Posterior vena cava (tissue), 2 donors: ENCODE results near the gene ZC3H7B. TPM values are rescaled to one million over a fixed set of nuclear protein-coding genes. Genes with fewer than 3 reads are reported as not detected.
"Not testable (repeated sequence)": the region's sequence is repeated elsewhere in the genome, so short reads cannot be mapped to it uniquely, and the experiment has no call there.

Experiments
- DNase-seq: peaks from one replicate; pipeline ENCODE4 v3.0.0-alpha.2; 2020; ENCODE audit warnings: low spot score
- intact Hi-C, 2 donors: fragments of 100-400 bp; cut with DNase I; formaldehyde crosslinking; loops; one replicate each; pipeline versions ENCODE4 v1.14.1 to v1.14.2; 2022 to 2023
- total RNA-seq, 2 donors: library from RNA; stranded (reverse); fragmentation: NEBNext Ultra II Directional; extraction: Animal tissue kit (Norgen Biotek cat#: 25700); gene quantifications; one replicate each; pipeline ENCODE4 v1.2.1, GENCODE V29; 2021
- donor health status: DM: yes; HTN: yes; CAD: no.
- donor health status: DM: yes; HTN: yes; CAD: no.

ZC3H7B gene
- total RNA-seq, 2 donors from 2014 or later = 36.1 to 41.7 TPM

- intact Hi-C loops = no loop called here
- DNase-seq = no peak
Observed at GRCh38 chr22:41284465-41284864, 16.9 kb upstream of the ZC3H7B start.

- peak; percentile 90 for DNase-seq
- intact Hi-C loops = no loop called here
Observed at GRCh38 chr22:41285441-41285819, 15.9 kb upstream of the ZC3H7B start.

GRCh38 chr22:41285820-41286638 is 15.3 kb upstream of the ZC3H7B start, which contains the start of gene RANGAP1:
TSS of gene RANGAP1 (minus strand) at chr22:41286187. CDS start at chr22:41281044, 5,143 bp downstream.
- intact Hi-C loops = no loop called here
- peak; percentile 100 for DNase-seq

- intact Hi-C loops = no loop called here
- no peak for DNase-seq
Observed at GRCh38 chr22:41286639-41287091, 14.7 kb upstream of the ZC3H7B start.

GRCh38 chr22:41288245-41288946 is 12.9 kb upstream of the ZC3H7B start:
- DNase-seq = no peak
- intact Hi-C loops = no loop called here

GRCh38 chr22:41289671-41290070 is 11.7 kb upstream of the ZC3H7B start:
- intact Hi-C loops = no loop called here
- no peak for DNase-seq

GRCh38 chr22:41290262-41291221 is 10.8 kb upstream of the ZC3H7B start:
- no peak for DNase-seq
- intact Hi-C loops = no loop called here

GRCh38 chr22:41294816-41295215 is 6.5 kb upstream of the ZC3H7B start:
- DNase-seq, intact Hi-C loops: not testable (repeated sequence)

GRCh38 chr22:41296826-41297667 is 4.3 kb upstream of the ZC3H7B start:
- intact Hi-C loops = no loop called here

GRCh38 chr22:41300661-41301060 is 664 bp upstream of the ZC3H7B start:
- intact Hi-C loops = no loop called here
- no peak for DNase-seq

More at GRCh38 chr22:41296826-41297667, 4.3 kb upstream of the ZC3H7B start:
- no peak for DNase-seq

GRCh38 chr22:41302021-41302767 is 869 bp downstream of the ZC3H7B start:
- no peak for DNase-seq
- intact Hi-C loops = no loop called here

- no peak for DNase-seq
- intact Hi-C loops = no loop called here
Observed at GRCh38 chr22:41302811-41303210, 1.5 kb downstream of the ZC3H7B start.

GRCh38 chr22:41305646-41306045 is 4.3 kb downstream of the ZC3H7B start:
- intact Hi-C loops = no loop called here

GRCh38 chr22:41308054-41308453 is 6.7 kb downstream of the ZC3H7B start:
- intact Hi-C loops = no loop called here
- DNase-seq = no peak

More at GRCh38 chr22:41305646-41306045, 4.3 kb downstream of the ZC3H7B start:
- peak; percentile 83 for DNase-seq

GRCh38 chr22:41308544-41308947 is 7.2 kb downstream of the ZC3H7B start:
- no peak for DNase-seq
- intact Hi-C loops = no loop called here

GRCh38 chr22:41310336-41310735 is 9.0 kb downstream of the ZC3H7B start:
- intact Hi-C loops = no loop called here
- DNase-seq = no peak

- no peak for DNase-seq
- intact Hi-C loops = loop anchor here in 1 of 2 donors (1.0 kb wide), 1 partner anchor 32 kb away; no protein-coding TSS in a partner anchor
Observed at GRCh38 chr22:41311487-41311886, 10.2 kb downstream of the ZC3H7B start.

- no peak for DNase-seq
- intact Hi-C loops = no loop called here
Observed at GRCh38 chr22:41314821-41315220, 13.5 kb downstream of the ZC3H7B start.
